Cardiac fibroblast (primary cell): ENCODE measurements around the gene MRPS12.
"Not testable (repeated sequence)": the region's sequence is repeated elsewhere in the genome, so short reads cannot be mapped to it uniquely, and the experiment has no call there.

Experiments
- DNase-seq, 2 donors: peaks; one replicate each; pipeline versions ENCODE4 v3.0.0 to v3.0.0-alpha.2; 2010; ENCODE audit warnings: low read depth in 2 of 2
- H3K4me3 ChIP-seq, 2 donors: replicated peaks in 1 of 2; 1 replicate in 1 of 2; 2 replicates in 1 of 2; pipeline ENCODE4 v1.5.1; 2011; ENCODE audit warnings: low read depth in 2 of 2, low read length in 2 of 2, mild to moderate bottlenecking in 2 of 2, moderate library complexity in 1 of 2
- TF ChIP-seq, protein P1 (sequence below): IDR thresholded peaks from one replicate; pipeline ENCODE4 v1.5.1; 2011; ENCODE audit warnings: low read depth, mild to moderate bottlenecking, low read length, inconsistent platforms

Gene MRPS12

DNA sequence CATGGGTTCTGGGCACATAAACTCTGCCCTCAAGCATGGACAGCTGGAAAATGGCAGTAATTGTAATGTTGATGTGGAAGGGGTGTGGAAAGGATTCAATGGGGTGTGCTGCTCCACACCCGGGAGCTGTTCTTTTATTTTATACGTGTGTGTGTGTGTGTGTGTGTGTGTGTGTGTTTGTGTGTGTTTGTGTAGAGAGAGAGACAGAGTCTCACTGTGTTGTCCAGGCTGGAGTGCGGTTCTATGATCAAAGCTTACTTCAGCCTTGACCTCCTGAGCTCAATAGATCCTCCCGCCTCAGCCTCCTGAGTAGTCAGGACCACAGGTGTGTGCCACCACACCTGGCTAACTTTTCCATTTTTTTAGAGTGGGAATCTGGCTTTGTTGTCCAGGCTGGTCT is 2.8 kb downstream of the MRPS12 start:
- DNase-seq: no peak
- TF ChIP-seq, protein P1, sequence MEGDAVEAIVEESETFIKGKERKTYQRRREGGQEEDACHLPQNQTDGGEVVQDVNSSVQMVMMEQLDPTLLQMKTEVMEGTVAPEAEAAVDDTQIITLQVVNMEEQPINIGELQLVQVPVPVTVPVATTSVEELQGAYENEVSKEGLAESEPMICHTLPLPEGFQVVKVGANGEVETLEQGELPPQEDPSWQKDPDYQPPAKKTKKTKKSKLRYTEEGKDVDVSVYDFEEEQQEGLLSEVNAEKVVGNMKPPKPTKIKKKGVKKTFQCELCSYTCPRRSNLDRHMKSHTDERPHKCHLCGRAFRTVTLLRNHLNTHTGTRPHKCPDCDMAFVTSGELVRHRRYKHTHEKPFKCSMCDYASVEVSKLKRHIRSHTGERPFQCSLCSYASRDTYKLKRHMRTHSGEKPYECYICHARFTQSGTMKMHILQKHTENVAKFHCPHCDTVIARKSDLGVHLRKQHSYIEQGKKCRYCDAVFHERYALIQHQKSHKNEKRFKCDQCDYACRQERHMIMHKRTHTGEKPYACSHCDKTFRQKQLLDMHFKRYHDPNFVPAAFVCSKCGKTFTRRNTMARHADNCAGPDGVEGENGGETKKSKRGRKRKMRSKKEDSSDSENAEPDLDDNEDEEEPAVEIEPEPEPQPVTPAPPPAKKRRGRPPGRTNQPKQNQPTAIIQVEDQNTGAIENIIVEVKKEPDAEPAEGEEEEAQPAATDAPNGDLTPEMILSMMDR: no peak
- H3K4me3 ChIP-seq: no peak overlapping the region

DNA sequence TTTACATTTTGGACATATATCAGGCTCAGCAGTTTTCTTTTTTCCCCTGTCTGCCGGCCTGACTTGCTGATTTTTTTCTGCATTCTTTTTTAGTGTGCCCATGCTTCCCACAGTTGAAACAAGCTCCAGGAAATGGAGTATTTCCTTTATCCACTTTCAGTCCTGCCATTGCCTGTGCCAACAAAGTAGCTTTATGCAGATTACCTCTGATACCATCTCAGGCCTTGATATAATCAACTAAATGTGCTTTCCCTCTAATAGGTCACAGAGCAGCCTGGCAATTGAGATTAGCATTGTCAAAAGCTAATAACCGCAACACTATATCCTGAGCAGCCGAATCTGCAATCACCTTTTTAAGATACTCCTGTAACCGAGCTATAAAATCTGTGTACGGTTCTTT is 9.2 kb downstream of the MRPS12 start:
- no peak for DNase-seq
- TF ChIP-seq, protein P1: no peak
- H3K4me3 ChIP-seq: no peak overlapping the region

DNA sequence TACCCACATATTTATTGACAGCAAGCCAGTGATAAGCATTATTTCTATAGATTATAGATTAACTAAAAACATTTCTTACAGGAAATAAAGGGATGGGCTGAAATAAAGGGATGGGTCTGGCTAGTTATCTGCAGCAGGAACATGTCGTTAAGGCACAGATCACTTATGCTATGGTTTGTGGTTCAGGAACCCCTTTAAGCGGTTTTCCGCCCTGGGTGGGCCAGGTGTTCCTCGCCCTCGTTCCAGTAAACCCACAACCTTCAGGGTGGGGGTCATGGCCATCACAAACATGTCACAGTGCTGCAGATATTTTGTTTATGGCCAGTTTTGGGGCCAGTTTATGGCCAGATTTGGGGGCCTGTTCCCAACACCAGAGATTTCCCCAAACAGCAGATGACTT is 10.7 kb downstream of the MRPS12 start:
- not testable (repeated sequence) for H3K4me3 ChIP-seq

DNA sequence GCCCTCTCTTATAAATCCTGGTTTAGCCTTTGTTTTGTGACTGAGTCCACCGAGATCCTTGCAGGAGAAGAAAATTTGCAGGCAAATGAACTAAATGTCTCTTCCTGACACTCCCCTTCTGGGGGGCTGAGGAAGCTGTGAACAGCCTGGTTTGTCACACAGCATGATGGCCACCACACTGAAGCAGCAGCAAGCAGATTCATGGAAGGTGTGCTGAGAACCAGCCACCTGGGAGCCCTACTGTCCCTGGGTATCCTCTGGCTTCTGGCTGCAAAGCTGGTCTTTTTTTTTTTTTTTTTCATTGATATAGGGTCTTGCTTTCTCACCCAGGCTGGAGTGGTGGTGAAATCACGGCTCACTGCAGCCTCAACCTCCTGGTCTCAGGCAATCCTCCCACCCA is 11.2 kb downstream of the MRPS12 start:
- no peak overlapping the region for H3K4me3 ChIP-seq
- no peak for DNase-seq
- TF ChIP-seq, protein P1: no peak

More for the DNA sequence above, 10.7 kb downstream of the MRPS12 start:
- DNase-seq: not testable (repeated sequence)

DNA sequence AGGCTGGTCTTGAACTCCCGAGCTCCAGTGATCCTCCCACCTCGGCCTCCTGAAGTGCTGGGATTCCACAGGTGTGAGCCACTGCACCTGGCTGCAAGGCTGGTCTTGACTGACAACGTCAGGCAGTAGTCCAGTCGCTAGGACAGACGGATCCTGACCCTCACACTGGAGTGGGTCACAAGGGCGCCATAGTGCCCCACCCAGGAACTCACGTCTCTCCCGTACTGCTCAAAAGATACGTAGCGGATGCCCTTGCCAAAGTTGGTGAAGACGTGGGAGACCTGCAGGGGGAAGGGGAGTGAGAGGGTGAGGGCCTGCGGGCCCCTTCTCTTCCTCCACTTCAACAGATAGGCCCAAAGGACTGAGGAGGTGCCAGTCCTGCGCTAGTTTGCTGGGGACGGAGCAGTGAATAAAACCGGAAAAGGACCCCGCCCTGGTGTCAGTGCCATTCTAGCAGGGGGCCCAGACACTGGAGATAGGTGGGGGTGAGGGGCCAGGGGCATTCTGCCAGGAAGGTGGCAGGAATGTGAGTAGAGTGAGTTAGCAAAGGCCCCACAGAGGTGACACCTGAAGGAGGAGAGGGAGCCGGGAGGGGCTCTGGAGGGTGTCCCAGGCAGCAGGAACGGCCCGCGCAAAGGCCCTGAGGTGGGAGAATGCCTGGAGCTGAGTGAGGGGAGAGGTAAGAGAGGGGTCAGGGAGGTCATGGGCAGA is 11.9 kb downstream of the MRPS12 start:
- TF ChIP-seq, protein P1: no peak
- H3K4me3 ChIP-seq: no peak overlapping the region
- DNase-seq: no peak

DNA sequence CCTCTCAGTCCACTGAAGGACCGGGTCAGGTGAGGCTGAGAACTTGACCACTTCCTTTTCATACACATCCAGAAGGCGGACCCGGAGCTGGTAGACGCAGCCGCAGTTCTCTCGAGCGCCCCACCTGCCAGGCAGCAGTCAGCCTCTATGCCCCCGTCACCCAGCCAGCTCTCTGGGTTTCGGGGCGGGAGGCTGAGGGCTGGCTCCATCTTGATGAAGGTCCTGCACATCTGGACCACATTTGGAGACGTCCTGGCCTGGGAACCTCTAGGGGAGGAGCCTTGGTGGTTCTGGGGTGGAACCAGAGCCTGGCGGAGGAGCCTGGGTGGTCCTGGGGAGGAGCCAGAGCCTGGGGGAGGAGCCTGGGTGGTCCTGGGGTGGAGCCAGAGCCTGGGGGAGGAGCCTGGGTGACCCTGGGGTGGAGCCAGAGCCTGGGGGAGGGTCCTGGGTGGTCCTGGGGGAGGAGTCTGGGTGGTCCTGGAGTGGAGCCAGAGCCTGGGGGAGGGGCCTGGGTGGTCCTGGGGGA is 14.3 kb downstream of the MRPS12 start:
- TF ChIP-seq, protein P1: no peak
- no peak overlapping the region for H3K4me3 ChIP-seq
- no peak for DNase-seq

DNA sequence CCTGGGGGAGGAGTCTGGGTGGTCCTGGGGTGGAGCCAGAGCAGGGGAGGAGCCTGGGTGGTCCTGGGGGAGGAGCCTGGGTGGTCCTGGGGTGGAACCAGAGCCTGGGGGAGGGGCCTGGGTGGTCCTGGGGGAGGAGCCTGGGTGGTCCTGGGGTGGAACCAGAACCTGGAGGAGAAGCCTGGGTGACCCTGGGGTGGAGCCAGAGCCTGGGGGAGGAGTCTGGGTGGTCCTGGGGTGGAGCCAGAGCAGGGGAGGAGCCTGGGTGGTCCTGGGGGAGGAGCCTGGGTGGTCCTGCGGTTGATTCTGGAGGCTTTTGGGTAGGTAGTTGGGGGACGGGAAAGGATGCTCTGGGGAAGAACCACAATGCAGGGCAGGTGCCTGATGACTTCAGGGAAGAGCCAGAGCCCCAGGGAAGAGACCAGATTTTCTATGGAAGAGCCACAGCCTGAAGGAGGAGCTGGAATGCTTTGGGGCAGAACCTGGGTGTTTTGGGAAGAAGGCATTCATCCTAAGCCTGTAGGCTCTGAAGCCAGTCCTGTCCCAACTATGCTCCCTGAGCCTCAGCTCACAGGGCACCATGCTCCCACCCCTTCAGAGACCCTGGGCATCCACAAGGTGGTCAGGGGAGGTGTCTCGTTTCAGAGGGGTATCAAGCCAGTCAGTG is 15.0 kb downstream of the MRPS12 start:
- DNase-seq: no peak
- TF ChIP-seq, protein P1: no peak
- no peak overlapping the region for H3K4me3 ChIP-seq
